Calu3 (cell line): ENCODE data around the gene TNNT2. TPM values are rescaled to one million over a fixed set of nuclear protein-coding genes. Genes with fewer than 3 reads are reported as not detected.

Experiments
- BruUV-seq: library from RNA; stranded (reverse); fragments of 400-500 nt; replicated peaks from 2 replicates; lab custom pipeline; 2021; lab: Mats Ljungman, UMichigan
- CTCF ChIA-PET: fragments of 300-600 bp; sonication (Branson Sonifier 250); formaldehyde crosslinking; loops from one replicate; lab custom pipeline; 2022; ENCODE audit warnings: antibody characterized with exemption; lab: Charles Lee
- DNase-seq: peaks from one replicate; pipeline ENCODE4 v3.0.0; 2022
- H3K27ac Mint-ChIP-seq: one replicate; pipeline ENCODE4 v1.8.0; 2022; ENCODE audit warnings: mixed read lengths; ENCODE audit not compliant: unreplicated experiment
- H3K27me3 Mint-ChIP-seq: one replicate; pipeline ENCODE4 v1.8.0; 2022; ENCODE audit warnings: mixed read lengths; ENCODE audit not compliant: unreplicated experiment
- H3K36me3 Mint-ChIP-seq: one replicate; pipeline ENCODE4 v1.8.0; 2022; ENCODE audit warnings: mild to moderate bottlenecking, moderate library complexity, mixed read lengths; ENCODE audit not compliant: insufficient read depth, unreplicated experiment
- H3K4me1 Mint-ChIP-seq: one replicate; pipeline ENCODE4 v1.8.0; 2022; ENCODE audit warnings: mild to moderate bottlenecking, low read depth, mixed read lengths; ENCODE audit not compliant: unreplicated experiment
- H3K4me3 Mint-ChIP-seq: one replicate; pipeline ENCODE4 v1.8.0; 2022; ENCODE audit warnings: mild to moderate bottlenecking, low read depth, moderate library complexity, mixed read lengths; ENCODE audit not compliant: unreplicated experiment
- H3K9me3 Mint-ChIP-seq: one replicate; pipeline ENCODE4 v1.8.0; 2022; ENCODE audit warnings: low read depth, mixed read lengths; ENCODE audit not compliant: unreplicated experiment
- intact Hi-C: fragments of 100-400 bp; cut with micrococcal nuclease; formaldehyde crosslinking; loops from one replicate; pipeline ENCODE4 v1.10.0; 2022; ENCODE audit not compliant: unreplicated experiment
- total RNA-seq: library from RNA; stranded (reverse); gene quantifications from 2 replicates; pipeline ENCODE4 v1.2.3, GENCODE V29; 2022
- TF ChIP-seq, protein P1 (sequence below): fragments of 200-600 bp; IDR thresholded peaks from one replicate; pipeline ENCODE4 v1.8.0; 2022; ENCODE audit warnings: antibody characterized with exemption; ENCODE audit not compliant: unreplicated experiment

TNNT2 gene
- total RNA-seq, 1 experiment from 2014 or later, result 1.4 TPM

- TF ChIP-seq, protein P1, sequence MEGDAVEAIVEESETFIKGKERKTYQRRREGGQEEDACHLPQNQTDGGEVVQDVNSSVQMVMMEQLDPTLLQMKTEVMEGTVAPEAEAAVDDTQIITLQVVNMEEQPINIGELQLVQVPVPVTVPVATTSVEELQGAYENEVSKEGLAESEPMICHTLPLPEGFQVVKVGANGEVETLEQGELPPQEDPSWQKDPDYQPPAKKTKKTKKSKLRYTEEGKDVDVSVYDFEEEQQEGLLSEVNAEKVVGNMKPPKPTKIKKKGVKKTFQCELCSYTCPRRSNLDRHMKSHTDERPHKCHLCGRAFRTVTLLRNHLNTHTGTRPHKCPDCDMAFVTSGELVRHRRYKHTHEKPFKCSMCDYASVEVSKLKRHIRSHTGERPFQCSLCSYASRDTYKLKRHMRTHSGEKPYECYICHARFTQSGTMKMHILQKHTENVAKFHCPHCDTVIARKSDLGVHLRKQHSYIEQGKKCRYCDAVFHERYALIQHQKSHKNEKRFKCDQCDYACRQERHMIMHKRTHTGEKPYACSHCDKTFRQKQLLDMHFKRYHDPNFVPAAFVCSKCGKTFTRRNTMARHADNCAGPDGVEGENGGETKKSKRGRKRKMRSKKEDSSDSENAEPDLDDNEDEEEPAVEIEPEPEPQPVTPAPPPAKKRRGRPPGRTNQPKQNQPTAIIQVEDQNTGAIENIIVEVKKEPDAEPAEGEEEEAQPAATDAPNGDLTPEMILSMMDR, result no peak
- Mint-ChIP-seq H3K27ac (no peak overlapping the region), H3K4me1 (no peaks in the 10 kb centered on the region), H3K4me3 (no peak overlapping the region), H3K9me3 (no peaks in the 10 kb centered on the region), H3K27me3 (peaks cover 100% of the 10 kb centered on the region), H3K36me3 (peaks cover 10% of the 10 kb centered on the region)
- no peak for DNase-seq
- intact Hi-C loops, result no loop called here
- BruUV-seq, result no TSS peak
- CTCF ChIA-PET, result interaction anchor here (0.5 kb wide), 2 partner anchors 228 to 808 kb away, joined by 3 to 9 read pairs; no protein-coding TSS in a partner anchor
Measured at GRCh38 chr1:201374364-201374763, 3.1 kb downstream of the TNNT2 start.

DNA sequence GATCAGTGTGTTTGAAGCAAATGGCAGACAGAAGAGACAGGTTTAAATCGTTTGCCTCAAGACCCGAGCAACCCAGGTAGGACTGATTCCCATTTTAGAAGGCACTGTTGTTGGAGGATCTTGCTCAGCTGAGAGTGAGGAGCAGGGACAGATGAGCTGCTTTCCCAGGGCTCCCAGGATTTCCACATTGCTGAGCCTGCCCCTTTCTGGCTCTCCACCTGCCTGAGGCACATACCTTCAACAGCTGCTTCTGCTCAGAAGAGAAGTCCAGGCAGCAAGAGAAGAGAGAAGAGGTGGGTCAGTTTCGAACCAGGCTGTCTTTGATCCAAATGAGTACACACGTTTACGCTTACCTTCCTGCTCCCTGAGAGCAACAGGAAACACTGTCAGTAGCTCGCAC is 5.7 kb downstream of the TNNT2 start:
- H3K4me1 Mint-ChIP-seq, result no peaks in the 10 kb centered on the region
- intact Hi-C loops, result no loop called here
- DNase-seq, result no peak
- no TSS peak for BruUV-seq
- TF ChIP-seq, protein P1, result no peak
- H3K36me3 Mint-ChIP-seq, result no peaks in the 10 kb centered on the region
- H3K4me3 Mint-ChIP-seq, result no peak overlapping the region
- no peak overlapping the region for H3K27ac Mint-ChIP-seq
- H3K9me3 Mint-ChIP-seq, result no peaks in the 10 kb centered on the region
- peaks cover 100% of the 10 kb centered on the region for H3K27me3 Mint-ChIP-seq
- CTCF ChIA-PET, result no interaction called here

DNA sequence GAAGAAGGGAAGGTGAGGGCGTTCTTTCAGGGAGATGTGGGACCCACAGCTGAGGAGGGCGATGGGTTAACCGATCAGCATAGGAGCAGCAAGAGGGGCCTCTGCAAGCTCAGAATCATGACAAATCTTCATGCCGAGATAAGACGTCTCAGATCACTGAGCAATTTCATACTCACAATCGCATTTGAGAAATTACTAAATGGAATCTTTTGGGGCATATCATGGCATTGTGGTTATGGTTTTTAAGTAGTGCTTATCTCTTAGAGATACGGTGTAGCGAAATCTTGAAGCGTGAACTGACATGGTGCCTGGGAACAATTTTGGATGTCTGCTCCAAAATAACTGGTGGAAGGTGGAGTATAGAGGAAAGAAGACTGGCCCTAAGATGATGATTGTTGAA is 6.2 kb downstream of the TNNT2 start:
- DNase-seq, result no peak
- Mint-ChIP-seq H3K36me3 (no peaks in the 10 kb centered on the region), H3K27me3 (peaks cover 100% of the 10 kb centered on the region), H3K4me3 (no peak overlapping the region), H3K27ac (no peak overlapping the region), H3K9me3 (no peaks in the 10 kb centered on the region), H3K4me1 (no peaks in the 10 kb centered on the region)
- no TSS peak for BruUV-seq
- intact Hi-C loops, result no loop called here
- CTCF ChIA-PET, result interaction anchor here (0.6 kb wide), 1 partner anchor 47 kb away, joined by 4 read pairs; no protein-coding TSS in a partner anchor
- TF ChIP-seq, protein P1, result no peak

- TF ChIP-seq, protein P1, result no peak
- H3K36me3 Mint-ChIP-seq, result no peaks in the 10 kb centered on the region
- H3K27me3 Mint-ChIP-seq, result peaks cover 100% of the 10 kb centered on the region
- H3K27ac Mint-ChIP-seq, result no peak overlapping the region
- BruUV-seq, result no TSS peak
- CTCF ChIA-PET, result no interaction called here
- no peaks in the 10 kb centered on the region for H3K4me1 Mint-ChIP-seq
- intact Hi-C loops, result no loop called here
- no peak for DNase-seq
- no peak overlapping the region for H3K4me3 Mint-ChIP-seq
- no peaks in the 10 kb centered on the region for H3K9me3 Mint-ChIP-seq
Measured at GRCh38 chr1:201370500-201370899, 7.0 kb downstream of the TNNT2 start.
